SU-DHL-6 (cell line): ENCODE results near the gene NME3.

ENCODE experiments used
- H2AFZ ChIP-seq: fragments of 200-600 bp; sonication (generic); 2 replicates; pipeline ENCODE4 v1.6.1; 2014; ENCODE audit warnings: low read depth, mild to moderate bottlenecking, moderate library complexity, mixed read lengths, antibody characterized with exemption, low read length; ENCODE audit not compliant: severe bottlenecking
- H3F3A ChIP-seq: fragments of 200-600 bp; shearing (Covaris generic); 2 replicates; pipeline ENCODE4 v1.6.0; 2016; ENCODE audit warnings: antibody characterized with exemption, mild to moderate bottlenecking; ENCODE audit not compliant: insufficient read depth
- H3K27ac ChIP-seq: fragments of 200-600 bp; sonication (generic); 2 replicates; pipeline ENCODE4 v1.5.1; 2016; ENCODE audit warnings: low read depth, mild to moderate bottlenecking, low read length, moderate library complexity, mixed read lengths
- H3K27me3 ChIP-seq: fragments of 200-600 bp; sonication (generic), shearing (Covaris generic); 2 replicates; pipeline ENCODE4 v1.6.0; 2014; ENCODE audit warnings: mild to moderate bottlenecking, low read length
- H3K36me3 ChIP-seq: fragments of 200-600 bp; sonication (generic); 2 replicates; pipeline ENCODE4 v1.6.1; 2014; ENCODE audit warnings: mild to moderate bottlenecking, low read length, mixed read lengths
- H3K4me2 ChIP-seq: fragments of 300-600, 200-600 bp; shearing (Covaris generic), sonication (generic); 2 replicates; pipeline ENCODE4 v1.6.0; 2014; ENCODE audit warnings: low read length, low read depth, mild to moderate bottlenecking; ENCODE audit not compliant: poor library complexity, severe bottlenecking
- H3K4me3 ChIP-seq: fragments of 200-600 bp; sonication (generic); 2 replicates; pipeline ENCODE4 v1.5.1; 2014; ENCODE audit warnings: antibody characterized with exemption, low read length, mild to moderate bottlenecking, mixed read lengths; ENCODE audit not compliant: insufficient read depth, poor library complexity, severe bottlenecking
- H3K79me2 ChIP-seq: fragments of 200-600 bp; sonication (generic); 2 replicates; pipeline ENCODE4 v1.6.1; 2014; ENCODE audit warnings: mild to moderate bottlenecking, low read length, moderate library complexity; ENCODE audit not compliant: insufficient read depth
- H3K9ac ChIP-seq: fragments of 200-600 bp; sonication (generic); 2 replicates; pipeline ENCODE4 v1.7.0; 2014; ENCODE audit warnings: mild to moderate bottlenecking, low read length
- H3K9me2 ChIP-seq: fragments of 200-600 bp; sonication (generic); replicated peaks from 2 replicates; pipeline ENCODE4 v1.6.1; 2014; ENCODE audit warnings: low read length; ENCODE audit not compliant: insufficient read depth
- H3K9me3 ChIP-seq: fragments of 200-600 bp; sonication (generic); 2 replicates; pipeline ENCODE4 v1.6.1; 2014; ENCODE audit warnings: low read length, mixed read lengths; ENCODE audit not compliant: insufficient read depth
- H4K20me1 ChIP-seq: fragments of 200-600 bp; sonication (generic); 2 replicates; pipeline ENCODE4 v1.6.1; 2014; ENCODE audit warnings: low read depth, mild to moderate bottlenecking, antibody characterized with exemption, low read length, moderate library complexity, mixed read lengths
- EZH2phosphoT487 ChIP-seq: fragments of 200-600 bp; sonication (generic), shearing (Covaris generic); conservative IDR thresholded peaks from 2 replicates; pipeline ENCODE4 v1.6.1; 2018; ENCODE audit warnings: mild to moderate bottlenecking, antibody characterized with exemption, low read length, moderate library complexity, mixed read lengths
- TF ChIP-seq, protein P1 (sequence below): fragments of 200-600 bp; sonication (generic); IDR thresholded peaks from one replicate; pipeline ENCODE4 v1.5.1; 2017; ENCODE audit warnings: antibody characterized with exemption, mild to moderate bottlenecking, low read length, moderate library complexity; ENCODE audit not compliant: insufficient read depth, poor library complexity, severe bottlenecking

Gene NME3

DNA sequence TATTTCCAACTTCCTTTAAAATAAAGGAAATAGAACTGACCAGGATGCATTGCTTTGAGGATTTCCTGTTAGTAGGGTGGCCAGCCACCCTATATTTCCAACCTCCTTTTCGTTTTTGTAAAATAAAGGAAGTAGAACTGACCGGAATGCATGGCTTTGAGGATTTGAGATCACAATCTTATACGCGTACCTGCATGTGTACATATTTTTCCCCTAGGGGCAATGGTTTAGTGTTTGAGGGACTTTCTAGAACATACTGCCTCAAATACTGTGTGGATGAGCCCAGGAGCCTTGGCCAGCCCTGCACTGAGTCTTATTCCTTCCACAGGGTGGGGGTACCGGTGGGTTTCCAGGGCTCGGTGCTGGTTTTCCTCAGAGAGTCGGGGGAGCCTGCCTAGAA is 39.7 kb downstream of the NME3 start:
- no peaks in the 10 kb centered on the region for H4K20me1 ChIP-seq
- H3K4me3 ChIP-seq: no peak overlapping the region
- H3K9ac ChIP-seq: no peak overlapping the region
- no peak for TF ChIP-seq EZH2phosphoT487
- TF ChIP-seq, protein P1, sequence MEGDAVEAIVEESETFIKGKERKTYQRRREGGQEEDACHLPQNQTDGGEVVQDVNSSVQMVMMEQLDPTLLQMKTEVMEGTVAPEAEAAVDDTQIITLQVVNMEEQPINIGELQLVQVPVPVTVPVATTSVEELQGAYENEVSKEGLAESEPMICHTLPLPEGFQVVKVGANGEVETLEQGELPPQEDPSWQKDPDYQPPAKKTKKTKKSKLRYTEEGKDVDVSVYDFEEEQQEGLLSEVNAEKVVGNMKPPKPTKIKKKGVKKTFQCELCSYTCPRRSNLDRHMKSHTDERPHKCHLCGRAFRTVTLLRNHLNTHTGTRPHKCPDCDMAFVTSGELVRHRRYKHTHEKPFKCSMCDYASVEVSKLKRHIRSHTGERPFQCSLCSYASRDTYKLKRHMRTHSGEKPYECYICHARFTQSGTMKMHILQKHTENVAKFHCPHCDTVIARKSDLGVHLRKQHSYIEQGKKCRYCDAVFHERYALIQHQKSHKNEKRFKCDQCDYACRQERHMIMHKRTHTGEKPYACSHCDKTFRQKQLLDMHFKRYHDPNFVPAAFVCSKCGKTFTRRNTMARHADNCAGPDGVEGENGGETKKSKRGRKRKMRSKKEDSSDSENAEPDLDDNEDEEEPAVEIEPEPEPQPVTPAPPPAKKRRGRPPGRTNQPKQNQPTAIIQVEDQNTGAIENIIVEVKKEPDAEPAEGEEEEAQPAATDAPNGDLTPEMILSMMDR: no peak
- no peaks in the 10 kb centered on the region for H3K9me2 ChIP-seq
- no peak overlapping the region for H2AFZ ChIP-seq
- no peaks in the 10 kb centered on the region for H3K27me3 ChIP-seq
- no peak overlapping the region for H3K27ac ChIP-seq
- H3K79me2 ChIP-seq: no peaks in the 10 kb centered on the region
- H3F3A ChIP-seq: peaks cover 3% of the 10 kb centered on the region; the same call in 1 of the 2 replicates
- H3K4me2 ChIP-seq: no peak overlapping the region
- H3K9me3 ChIP-seq: no peaks in the 10 kb centered on the region
- H3K36me3 ChIP-seq: no peaks in the 10 kb centered on the region

DNA sequence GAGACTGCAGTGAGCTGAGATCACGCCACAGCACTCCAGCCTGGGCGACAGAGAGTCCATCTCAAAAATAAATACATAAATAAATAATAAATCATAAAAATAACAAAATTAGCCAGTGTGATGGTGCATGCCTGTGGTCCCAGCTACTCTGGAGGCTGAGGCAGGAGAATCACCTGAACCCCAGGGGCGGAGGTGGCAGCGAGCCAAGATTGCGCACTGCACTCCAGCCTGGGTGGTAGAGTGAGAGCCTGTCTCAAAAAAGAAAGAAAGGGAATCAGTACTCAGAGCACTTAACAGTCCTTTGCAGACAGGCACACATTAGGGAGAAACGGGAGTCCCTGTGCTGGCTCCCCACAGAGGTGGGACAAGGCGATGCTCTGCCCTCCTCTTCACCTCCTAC is 40.3 kb downstream of the NME3 start:
- no peaks in the 10 kb centered on the region for H3K36me3 ChIP-seq
- no peaks in the 10 kb centered on the region for H4K20me1 ChIP-seq
- H3K27ac ChIP-seq: no peak overlapping the region
- TF ChIP-seq, protein P1: no peak
- TF ChIP-seq EZH2phosphoT487: no peak
- H3K9ac ChIP-seq: no peak overlapping the region
- no peaks in the 10 kb centered on the region for H3K9me2 ChIP-seq
- H3K79me2 ChIP-seq: no peaks in the 10 kb centered on the region
- no peak overlapping the region for H3K4me3 ChIP-seq
- H3K4me2 ChIP-seq: no peak overlapping the region
- H3F3A ChIP-seq: no peaks in the 10 kb centered on the region; the same call in 1 of the 2 replicates
- H2AFZ ChIP-seq: no peak overlapping the region
- no peaks in the 10 kb centered on the region for H3K9me3 ChIP-seq
- H3K27me3 ChIP-seq: no peaks in the 10 kb centered on the region

GRCh38 chr16:1729445-1729844 is 41.9 kb downstream of the NME3 start:
- no peaks in the 10 kb centered on the region for H4K20me1 ChIP-seq
- no peaks in the 10 kb centered on the region for H3K36me3 ChIP-seq
- H3K27ac ChIP-seq: no peak overlapping the region
- H3F3A ChIP-seq: no peaks in the 10 kb centered on the region
- H3K4me3 ChIP-seq: no peak overlapping the region
- no peak overlapping the region for H3K4me2 ChIP-seq
- TF ChIP-seq, protein P1: no peak
- TF ChIP-seq EZH2phosphoT487: no peak
- H2AFZ ChIP-seq: no peak overlapping the region
- H3K9ac ChIP-seq: no peak overlapping the region
- no peaks in the 10 kb centered on the region for H3K9me3 ChIP-seq
- H3K27me3 ChIP-seq: no peaks in the 10 kb centered on the region
- H3K79me2 ChIP-seq: no peaks in the 10 kb centered on the region; the same call in 1 of the 2 replicates
- no peaks in the 10 kb centered on the region for H3K9me2 ChIP-seq
